Spleen (tissue), 7 donors: ENCODE data around the gene CATSPER3.

Experiments
- CTCF ChIP-seq, 11 experiments: fragments of 200-600 bp in 7 of 11; fragments of 450-650 bp in 4 of 11; sonication (generic) in 4 of 11; IDR thresholded peaks in 8 of 11; conservative IDR thresholded peaks in 3 of 11; 1 replicate in 7 of 11; 2 replicates in 4 of 11; pipeline versions ENCODE4 v1.4.0 to v1.8.0; 2016 to 2021; ENCODE audit warnings: antibody characterized with exemption in 11 of 11, inconsistent platforms in 4 of 11, mild to moderate bottlenecking in 1 of 11
- POLR2A ChIP-seq, 3 donors: fragments of 450-650 bp; IDR thresholded peaks; one replicate each; pipeline ENCODE4 v1.5.1; 2017; ENCODE audit warnings: antibody characterized with exemption in 3 of 3, mild to moderate bottlenecking in 1 of 3
- POLR2AphosphoS5 ChIP-seq, 3 donors: sonication (generic); formaldehyde crosslinking; IDR thresholded peaks; one replicate each; pipeline ENCODE4 v1.5.1; 2017; ENCODE audit warnings: antibody characterized with exemption in 3 of 3
- donor health status: DM: no; HTN: no; CAD: no; lungs with moderate emphysema.
- donor health status: DM: no; HTN: no; CAD: no.
- donor health status: DM: no; HTN: no; CAD: no.

- TF ChIP-seq CTCF (IDR thresholded peaks at IDR 0.05 in 8 of 11, conservative IDR thresholded peaks at IDR 0.05 in 3 of 11) (no peak), POLR2A (IDR thresholded peaks at IDR 0.05) (no peak), POLR2AphosphoS5 (IDR thresholded peaks at IDR 0.05) (no peak)
Measured at GRCh38 chr5:135032695-135032998, 64.9 kb downstream of the CATSPER3 start.
